IgD-negative memory B cell (primary cell): ENCODE data around the gene MEI1. TPM values are rescaled to one million over a fixed set of nuclear protein-coding genes. Genes with fewer than 3 reads are reported as not detected.
"Not testable (repeated sequence)": the region's sequence is repeated elsewhere in the genome, so short reads cannot be mapped to it uniquely, and the experiment has no call there.

ENCODE experiments used
- H3K27ac Mint-ChIP-seq, 3 donors: one replicate each; pipeline ENCODE4 v1.8.0; 2020 to 2022; ENCODE audit warnings: mild to moderate bottlenecking in 3 of 3, mixed read lengths in 3 of 3, moderate library complexity in 1 of 3
- H3K27me3 Mint-ChIP-seq: one replicate; pipeline ENCODE4 v1.8.0; 2021; ENCODE audit warnings: mixed read lengths
- H3K36me3 Mint-ChIP-seq: one replicate; pipeline ENCODE4 v1.8.0; 2020; ENCODE audit warnings: mild to moderate bottlenecking, mixed read lengths
- H3K4me1 Mint-ChIP-seq, 3 donors: one replicate each; pipeline ENCODE4 v1.8.0; 2020 to 2022; ENCODE audit warnings: mixed read lengths in 3 of 3, mild to moderate bottlenecking in 1 of 3
- H3K4me3 Mint-ChIP-seq, 4 donors: one replicate each; pipeline ENCODE4 v1.8.0; 2020 to 2022; ENCODE audit warnings: mild to moderate bottlenecking in 4 of 4, mixed read lengths in 4 of 4, moderate library complexity in 3 of 4
- H3K9me3 Mint-ChIP-seq, 3 donors: one replicate each; pipeline ENCODE4 v1.8.0; 2020 to 2021; ENCODE audit warnings: mixed read lengths in 3 of 3, mild to moderate bottlenecking in 1 of 3
- polyA plus RNA-seq: library from polyadenylated mRNA; unstranded; fragments of 300-500 nt; fragmentation: Illumina TruSeq; gene quantifications from one replicate; pipeline ENCODE4 v1.2.3, GENCODE V29; 2021

Gene MEI1
- polyA plus RNA-seq, result 105 TPM

- Mint-ChIP-seq H3K4me3 (peak within 1 kb of the TSS; percentile 27 to 92 (median 56)), H3K27me3 (no peaks in the 10 kb centered on the region), H3K36me3 (no peaks in the 10 kb centered on the region), H3K27ac (peak within 1 kb of the TSS; percentile 74 to 90 (median 88)), H3K9me3 (no peaks in the 10 kb centered on the region), H3K4me1 (peaks cover 10 to 11% (median 11%) of the 10 kb centered on the region in 3 donors)
Observed at GRCh38 chr22:41699264-41700107, at the start of gene MEI1. Gene MEI1, plus strand, starts transcription at chr22:41699503. Its CDS starts 36 bp downstream, at chr22:41699539.

GRCh38 chr22:41650229-41650628, 49.1 kb upstream of the MEI1 start:
- H3K36me3 Mint-ChIP-seq, result no peaks in the 10 kb centered on the region

GRCh38 chr22:41650821-41651220, 48.5 kb upstream of the MEI1 start:
- H3K4me3 Mint-ChIP-seq, result no peak overlapping the region
- H3K36me3 Mint-ChIP-seq, result no peaks in the 10 kb centered on the region
- H3K4me1 Mint-ChIP-seq, result peaks cover 0 to 4% (median 0%) of the 10 kb centered on the region in 3 donors
- H3K9me3 Mint-ChIP-seq, result no peaks in the 10 kb centered on the region
- no peaks in the 10 kb centered on the region for H3K27me3 Mint-ChIP-seq
- no peak overlapping the region for H3K27ac Mint-ChIP-seq

More at GRCh38 chr22:41650229-41650628, 49.1 kb upstream of the MEI1 start:
- Mint-ChIP-seq H3K27ac (no peak overlapping the region), H3K27me3 (no peaks in the 10 kb centered on the region), H3K4me1 (peaks cover 0 to 4% (median 0%) of the 10 kb centered on the region in 3 donors), H3K4me3 (no peak overlapping the region), H3K9me3 (no peaks in the 10 kb centered on the region)

- Mint-ChIP-seq H3K9me3 (no peaks in the 10 kb centered on the region), H3K27me3 (no peaks in the 10 kb centered on the region), H3K27ac (no peak overlapping the region), H3K36me3 (no peaks in the 10 kb centered on the region), H3K4me3 (no peak overlapping the region), H3K4me1 (no peaks in the 10 kb centered on the region)
Observed at GRCh38 chr22:41654322-41654721, 45.0 kb upstream of the MEI1 start.

GRCh38 chr22:41656556-41656955, 42.7 kb upstream of the MEI1 start:
- H3K4me3 Mint-ChIP-seq, result no peak overlapping the region
- H3K9me3 Mint-ChIP-seq, result no peaks in the 10 kb centered on the region
- no peak overlapping the region for H3K27ac Mint-ChIP-seq
- H3K4me1 Mint-ChIP-seq, result no peaks in the 10 kb centered on the region
- H3K27me3 Mint-ChIP-seq, result no peaks in the 10 kb centered on the region
- H3K36me3 Mint-ChIP-seq, result peaks cover 10% of the 10 kb centered on the region

- Mint-ChIP-seq H3K27ac (no peak overlapping the region), H3K27me3 (no peaks in the 10 kb centered on the region), H3K4me1 (no peaks in the 10 kb centered on the region), H3K4me3 (no peak overlapping the region), H3K9me3 (no peaks in the 10 kb centered on the region), H3K36me3 (peaks cover 14% of the 10 kb centered on the region)
Observed at GRCh38 chr22:41657709-41658108, 41.6 kb upstream of the MEI1 start.

GRCh38 chr22:41658869-41659268, 40.4 kb upstream of the MEI1 start:
- Mint-ChIP-seq H3K27me3 (no peaks in the 10 kb centered on the region), H3K36me3 (peaks cover 14% of the 10 kb centered on the region), H3K9me3 (no peaks in the 10 kb centered on the region), H3K27ac (no peak overlapping the region), H3K4me1 (no peaks in the 10 kb centered on the region), H3K4me3 (no peak overlapping the region)

GRCh38 chr22:41659941-41660340, 39.4 kb upstream of the MEI1 start:
- H3K4me1 Mint-ChIP-seq, result no peaks in the 10 kb centered on the region
- no peak overlapping the region for H3K4me3 Mint-ChIP-seq
- H3K36me3 Mint-ChIP-seq, result peaks cover 14% of the 10 kb centered on the region
- no peaks in the 10 kb centered on the region for H3K27me3 Mint-ChIP-seq
- no peaks in the 10 kb centered on the region for H3K9me3 Mint-ChIP-seq
- no peak overlapping the region for H3K27ac Mint-ChIP-seq

GRCh38 chr22:41660416-41660815, 38.9 kb upstream of the MEI1 start:
- Mint-ChIP-seq H3K4me3 (no peak overlapping the region), H3K36me3 (peaks cover 15% of the 10 kb centered on the region), H3K27ac (no peak overlapping the region), H3K9me3 (no peaks in the 10 kb centered on the region), H3K4me1 (no peaks in the 10 kb centered on the region), H3K27me3 (no peaks in the 10 kb centered on the region)

GRCh38 chr22:41661088-41661487, 38.2 kb upstream of the MEI1 start:
- no peak overlapping the region for H3K27ac Mint-ChIP-seq
- H3K36me3 Mint-ChIP-seq, result peaks cover 16% of the 10 kb centered on the region
- H3K4me3 Mint-ChIP-seq, result no peak overlapping the region

GRCh38 chr22:41661713-41662112, 37.6 kb upstream of the MEI1 start:
- Mint-ChIP-seq H3K27ac (peak overlapping the region in 2 of 3 donors; percentile 0 to 14), H3K4me1 (peaks cover 1 to 2% (median 2%) of the 10 kb centered on the region in 3 donors), H3K27me3 (no peaks in the 10 kb centered on the region), H3K36me3 (peaks cover 16% of the 10 kb centered on the region), H3K4me3 (peak overlapping the region in 1 of 4 donors; percentile 3), H3K9me3 (no peaks in the 10 kb centered on the region)

More at GRCh38 chr22:41661088-41661487, 38.2 kb upstream of the MEI1 start:
- Mint-ChIP-seq H3K27me3 (no peaks in the 10 kb centered on the region), H3K9me3 (no peaks in the 10 kb centered on the region), H3K4me1 (no peaks in the 10 kb centered on the region)

GRCh38 chr22:41663594-41663993, 35.7 kb upstream of the MEI1 start:
- Mint-ChIP-seq H3K4me3 (peak overlapping the region in 1 of 4 donors; percentile 55), H3K36me3 (peaks cover 16% of the 10 kb centered on the region), H3K27ac (peak overlapping the region in 1 of 3 donors; percentile 73)
- not testable (repeated sequence) for H3K4me1 Mint-ChIP-seq, H3K9me3 Mint-ChIP-seq, H3K27me3 Mint-ChIP-seq

GRCh38 chr22:41664490-41664889, 34.8 kb upstream of the MEI1 start:
- peak overlapping the region in 1 of 4 donors; percentile 55 for H3K4me3 Mint-ChIP-seq
- peaks cover 16% of the 10 kb centered on the region for H3K36me3 Mint-ChIP-seq
- H3K27me3 Mint-ChIP-seq, result no peaks in the 10 kb centered on the region
- H3K9me3 Mint-ChIP-seq, result no peaks in the 10 kb centered on the region
- peak overlapping the region in 2 of 3 donors; percentile 73 to 81 for H3K27ac Mint-ChIP-seq
- peaks cover 4 to 9% (median 5%) of the 10 kb centered on the region in 3 donors for H3K4me1 Mint-ChIP-seq

- Mint-ChIP-seq H3K36me3 (peaks cover 14% of the 10 kb centered on the region), H3K4me3 (peak overlapping the region in 1 of 4 donors; percentile 55), H3K4me1 (peaks cover 4 to 9% (median 5%) of the 10 kb centered on the region in 3 donors), H3K27me3 (no peaks in the 10 kb centered on the region), H3K9me3 (no peaks in the 10 kb centered on the region), H3K27ac (peak overlapping the region in 2 of 3 donors; percentile 73 to 81)
Observed at GRCh38 chr22:41664951-41665350, 34.4 kb upstream of the MEI1 start.

- no peaks in the 10 kb centered on the region for H3K27me3 Mint-ChIP-seq
- H3K27ac Mint-ChIP-seq, result peak overlapping the region in 1 of 3 donors; percentile 86
- no peaks in the 10 kb centered on the region for H3K9me3 Mint-ChIP-seq
- peaks cover 5 to 12% (median 7%) of the 10 kb centered on the region in 3 donors for H3K4me1 Mint-ChIP-seq
- peaks cover 2% of the 10 kb centered on the region for H3K36me3 Mint-ChIP-seq
- peak overlapping the region in 1 of 4 donors; percentile 52 for H3K4me3 Mint-ChIP-seq
Observed at GRCh38 chr22:41668971-41669911, 30.1 kb upstream of the MEI1 start.
